GM19395 (cell line): ENCODE data around the gene RSPH1.
A peak's percentile ranks its signal among the peaks of the same experiment; 100 is the strongest.

Experiments
- ATAC-seq: cut with Tn5 transposase; IDR thresholded peaks from one replicate; pipeline ENCODE4 v1.9.1; 2021; ENCODE audit warnings: mild to moderate bottlenecking, moderate library complexity; ENCODE audit not compliant: unreplicated experiment

Gene RSPH1

GRCh38 chr21:42451941-42452340 is 44.1 kb downstream of the RSPH1 start:
- ATAC-seq, result no peak

DNA sequence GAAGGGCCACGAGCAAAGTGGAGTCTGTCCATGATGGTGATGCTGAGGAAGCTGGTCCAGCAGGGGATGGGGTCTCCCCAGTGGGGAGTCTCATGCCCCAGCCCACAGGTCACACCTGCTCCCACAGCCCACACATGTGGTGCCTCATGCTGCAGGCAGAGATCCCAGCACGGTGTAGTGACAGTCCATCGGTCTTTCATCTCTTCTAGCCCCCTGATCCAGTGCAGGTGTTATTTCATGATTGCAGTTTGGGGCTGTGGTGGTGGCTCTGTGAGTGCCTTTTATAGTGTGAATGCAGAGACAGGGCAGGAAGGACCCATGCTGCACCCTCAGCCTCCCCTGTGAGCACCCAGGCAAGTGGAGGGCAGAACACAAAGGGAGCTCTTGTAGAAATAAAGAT is 47.3 kb downstream of the RSPH1 start:
- no peak for ATAC-seq

- no peak for ATAC-seq
These were observed 48.3 kb downstream of the RSPH1 start for GRCh38 chr21:42447732-42448131.

- no peak for ATAC-seq
These were observed 48.8 kb downstream of the RSPH1 start for GRCh38 chr21:42447182-42447581.

DNA sequence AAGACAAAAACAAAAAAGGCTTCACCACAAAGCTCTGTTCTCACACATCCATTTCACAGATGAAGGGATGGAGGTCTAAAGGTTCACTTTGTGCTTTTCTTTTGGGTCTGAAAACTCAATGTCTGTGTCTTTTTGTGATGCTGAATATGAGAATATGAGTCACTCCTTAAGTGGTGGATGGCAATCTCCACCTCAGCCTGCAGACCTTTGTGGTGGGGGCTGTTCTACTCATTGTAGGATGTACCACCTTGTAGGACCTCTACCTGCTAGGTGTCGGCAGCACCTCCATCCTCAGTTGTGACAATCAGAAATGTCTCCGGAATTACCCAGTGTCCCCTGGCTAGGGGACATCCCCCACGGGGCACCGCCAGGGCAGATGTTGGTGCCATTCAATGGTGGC is 49.5 kb downstream of the RSPH1 start:
- no peak for ATAC-seq

GRCh38 chr21:42445311-42445710 is 50.7 kb downstream of the RSPH1 start:
- ATAC-seq, result no peak

DNA sequence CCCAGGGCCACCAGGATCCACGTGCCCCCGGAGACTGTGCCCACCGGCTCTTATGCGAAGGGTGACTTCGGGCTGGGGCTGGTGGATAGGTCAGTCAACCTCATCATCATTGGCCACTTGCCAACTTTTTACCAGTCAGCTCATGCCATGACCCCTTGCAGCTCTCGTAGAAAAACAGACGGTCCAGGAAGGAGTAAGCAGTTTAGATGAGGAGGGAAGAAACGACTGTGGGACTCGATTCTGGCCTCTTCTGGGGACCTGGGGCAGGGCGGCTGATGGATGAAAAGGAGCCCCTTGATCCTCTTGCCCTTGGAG is 51.3 kb downstream of the RSPH1 start:
- no peak for ATAC-seq

GRCh38 chr21:42443876-42444744 is 51.9 kb downstream of the RSPH1 start:
- ATAC-seq, result no peak

- no peak for ATAC-seq
These were observed 52.7 kb downstream of the RSPH1 start for GRCh38 chr21:42443181-42443785.

GRCh38 chr21:42441963-42442362 is 54.1 kb downstream of the RSPH1 start:
- ATAC-seq, result no peak

DNA sequence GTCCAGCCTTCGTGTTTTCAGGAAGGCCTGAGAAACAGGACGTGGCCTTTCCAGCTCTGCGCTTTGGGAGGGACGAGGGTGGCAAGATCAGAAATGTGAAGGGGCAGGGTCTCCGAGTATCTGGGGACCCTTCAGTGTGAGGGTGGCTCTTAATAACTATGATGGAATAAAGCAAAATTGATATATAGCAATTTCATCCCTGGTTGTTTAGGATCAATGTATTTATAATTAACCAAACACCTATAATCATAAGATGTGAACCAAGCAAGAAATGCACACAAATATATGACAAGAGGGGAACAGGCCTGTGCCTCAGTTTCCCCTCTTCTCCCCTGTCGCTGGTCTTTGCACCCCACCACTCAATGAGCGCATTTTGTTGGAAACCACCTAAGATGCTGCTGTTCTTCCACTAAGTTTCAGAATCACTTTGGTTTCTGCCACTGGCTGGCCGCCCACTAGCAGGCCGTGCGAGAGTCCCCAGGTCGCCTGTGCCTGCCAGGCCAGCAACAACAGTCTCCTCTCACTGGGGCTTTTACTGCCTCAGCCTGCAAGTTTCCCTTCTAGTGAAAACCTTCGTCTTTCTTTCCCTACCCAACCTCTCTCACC is 55.7 kb downstream of the RSPH1 start:
- peak; percentile 66 for ATAC-seq

DNA sequence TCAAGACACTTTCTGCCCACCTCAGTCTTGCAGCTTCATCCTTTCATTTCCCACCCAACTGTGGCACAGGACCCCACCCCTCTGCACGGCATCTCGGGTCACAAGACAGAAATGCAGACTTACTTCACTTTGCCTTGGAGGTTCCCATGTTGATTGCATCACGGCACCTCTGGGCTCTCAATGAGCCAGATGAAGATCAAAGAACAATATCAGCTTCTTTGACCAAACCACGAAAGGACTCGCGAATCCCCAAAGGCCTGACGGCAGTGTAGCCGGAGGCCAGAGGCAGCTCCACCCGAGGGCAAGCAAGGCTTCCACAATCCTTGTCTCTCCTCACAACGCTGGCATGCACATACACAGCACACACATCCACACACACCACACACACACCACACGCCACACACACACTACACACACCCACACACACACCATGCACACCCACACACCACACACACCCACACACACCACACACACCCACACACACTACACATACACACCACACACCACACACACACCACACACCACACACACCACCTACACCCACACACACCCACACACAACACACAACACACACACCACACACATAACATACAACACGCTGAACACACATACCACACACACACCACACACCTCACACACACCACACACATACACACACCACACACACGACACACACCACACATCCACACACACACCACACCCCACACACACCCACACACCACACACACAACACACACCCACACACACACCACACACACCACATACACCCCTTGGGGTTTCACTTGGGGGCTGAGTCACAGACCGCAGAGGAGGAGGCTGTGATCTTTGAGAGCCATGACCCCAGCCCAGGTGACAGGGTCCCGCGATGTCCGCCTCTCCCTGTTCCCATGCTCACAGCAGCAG is 56.5 kb downstream of the RSPH1 start:
- ATAC-seq, result no peak

DNA sequence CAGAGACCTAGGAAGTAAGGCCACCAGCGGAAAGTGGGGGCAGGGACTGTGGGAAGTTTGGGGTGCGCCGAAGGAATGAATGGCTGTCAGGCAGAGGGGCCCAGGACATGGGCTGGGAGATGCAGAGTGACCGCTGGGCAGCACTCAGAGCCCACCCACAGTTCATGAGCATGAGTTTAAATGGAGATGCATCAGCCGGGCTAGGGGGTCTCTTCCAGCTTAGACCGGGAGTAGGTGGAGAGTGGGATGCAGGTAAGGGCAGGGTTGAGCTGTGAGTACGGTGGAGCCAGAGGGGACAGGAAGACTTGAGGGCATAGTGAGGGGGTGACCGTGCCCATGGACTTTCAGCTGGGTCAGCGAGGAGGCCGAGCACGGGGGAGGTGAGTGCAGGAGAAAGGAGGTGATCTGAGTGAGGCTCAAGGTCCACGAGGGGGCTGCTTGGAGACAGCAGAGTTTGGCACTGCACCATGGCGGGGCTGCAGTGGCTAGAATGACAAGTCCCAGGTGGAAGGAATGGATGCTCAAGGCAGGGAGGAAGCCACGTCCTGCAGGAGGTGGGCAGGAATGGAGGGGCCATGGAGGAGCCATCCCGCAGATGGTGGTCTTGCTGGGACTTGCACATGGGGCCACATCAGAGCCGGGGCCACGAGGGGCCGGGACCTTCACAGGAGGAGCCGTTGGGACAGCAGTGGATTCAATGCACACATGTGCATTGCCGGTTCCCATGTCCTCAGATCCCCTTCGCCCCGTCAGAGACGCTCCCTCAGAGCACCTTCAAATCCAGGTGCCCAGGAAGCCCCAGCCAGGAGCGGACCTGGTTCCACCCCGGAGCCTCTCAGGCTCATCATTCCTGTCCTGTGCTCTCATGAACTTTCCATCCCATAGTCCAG is 57.5 kb downstream of the RSPH1 start:
- ATAC-seq, result no peak

DNA sequence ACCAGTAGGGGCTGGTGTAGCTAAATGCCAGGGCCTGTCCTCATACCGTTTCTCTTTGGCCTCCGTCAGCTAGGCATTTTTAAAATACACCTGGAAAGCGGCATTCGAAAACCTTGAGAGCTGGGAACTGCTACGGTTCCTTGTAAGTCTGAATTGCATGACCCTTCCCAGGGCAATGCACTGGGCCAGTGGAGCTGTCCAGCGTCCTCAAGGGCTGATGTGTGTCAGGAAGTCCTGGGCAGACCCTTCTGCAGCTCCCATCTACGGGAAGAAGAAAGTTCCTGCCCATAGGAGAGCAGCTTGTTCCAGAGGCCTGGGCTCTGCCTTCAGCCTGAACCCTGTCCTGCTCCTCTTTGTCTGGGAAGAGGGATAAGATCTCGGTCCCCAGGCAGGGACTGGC is 58.2 kb downstream of the RSPH1 start:
- ATAC-seq, result no peak

- ATAC-seq, result no peak
These were observed 59.1 kb downstream of the RSPH1 start for GRCh38 chr21:42436914-42437313.

DNA sequence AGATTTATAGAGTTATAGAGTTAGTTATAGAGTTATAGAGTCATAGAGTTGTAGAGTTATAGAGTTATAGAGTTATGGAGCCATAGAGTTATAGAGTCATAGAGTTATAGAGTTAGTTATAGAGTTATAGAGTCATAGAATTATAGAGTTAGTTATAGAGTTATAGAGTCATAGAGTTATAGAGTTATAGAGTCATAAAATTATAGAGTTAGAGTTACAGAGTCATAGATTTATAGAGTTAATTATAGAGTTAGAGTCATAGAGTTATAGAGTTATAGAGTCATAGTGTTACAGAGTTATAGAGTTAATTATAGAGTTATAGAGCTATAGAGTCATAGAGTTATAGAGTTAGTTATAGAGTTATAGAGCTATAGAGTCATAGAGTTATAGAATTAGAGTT is 60.2 kb downstream of the RSPH1 start:
- no peak for ATAC-seq

- ATAC-seq, result no peak
These were observed 60.6 kb downstream of the RSPH1 start for GRCh38 chr21:42435401-42435800.

GRCh38 chr21:42434884-42435283 is 61.1 kb downstream of the RSPH1 start:
- no peak for ATAC-seq

DNA sequence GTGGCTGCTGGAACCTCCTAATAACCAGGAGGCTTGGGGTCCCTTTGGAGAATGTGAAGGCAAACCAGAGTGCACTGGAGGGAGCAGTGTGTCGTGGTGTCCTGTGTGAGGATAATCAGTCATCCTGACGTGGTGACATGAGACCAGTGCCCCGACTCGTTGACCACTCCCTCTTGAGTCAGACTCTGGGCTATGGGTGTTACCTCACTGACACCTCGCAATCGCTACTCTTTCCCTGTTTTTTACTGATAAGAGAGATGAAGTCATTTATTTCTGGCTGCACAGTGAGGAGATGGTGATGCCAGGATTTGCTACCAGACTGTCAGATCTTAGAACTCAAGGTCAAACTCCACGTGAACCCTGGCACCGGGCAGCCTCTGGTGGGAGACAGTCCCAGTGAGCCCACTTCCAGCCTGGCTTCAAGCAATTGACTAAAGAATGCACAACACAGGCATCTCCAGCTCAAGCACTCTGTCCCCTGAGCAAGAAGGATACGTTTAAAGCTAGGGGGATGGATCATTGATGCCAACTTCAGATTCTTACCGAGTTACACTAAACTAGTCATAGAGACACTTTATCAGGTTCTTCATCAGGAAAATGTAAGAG is 62.0 kb downstream of the RSPH1 start:
- ATAC-seq, result no peak

DNA sequence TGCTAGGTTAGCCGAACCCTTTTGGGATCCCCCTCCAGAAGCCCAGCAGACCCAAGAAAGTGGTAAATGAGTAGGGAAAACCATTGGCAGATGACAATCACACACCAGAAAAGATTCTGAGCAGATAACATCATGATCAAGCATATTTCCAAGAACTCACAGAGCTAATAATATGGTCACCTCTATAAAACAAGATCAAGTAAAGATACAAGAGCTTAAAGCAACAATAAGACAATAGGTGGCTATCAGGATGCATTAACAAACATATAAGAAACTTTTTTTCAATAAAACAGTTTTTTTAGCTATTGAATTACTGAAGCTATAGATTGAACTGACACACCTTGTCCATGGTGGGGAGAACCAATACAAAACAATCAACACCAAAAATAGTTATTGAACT is 63.3 kb downstream of the RSPH1 start:
- ATAC-seq, result no peak
